H54 (cell line): ENCODE results near the gene SH2B3.
"Not testable (repeated sequence)": the region's sequence is repeated elsewhere in the genome, so short reads cannot be mapped to it uniquely, and the experiment has no call there.

Experiments
- DNase-seq: peaks from one replicate; pipeline ENCODE4 v3.0.0; 2011; ENCODE audit warnings: low spot score, mixed read lengths; ENCODE audit not compliant: insufficient read length
- FAIRE-seq: peaks from 3 replicates; lab custom pipeline; 2011; peaks lifted over from hg19 to GRCh38; lab: Jason Lieb, UNC
- POLR2A ChIP-seq: IDR thresholded peaks from 2 replicates; pipeline ENCODE4 v1.6.1; 2011; ENCODE audit warnings: low read depth, mild to moderate bottlenecking, low read length

SH2B3 gene

GRCh38 chr12:111454311-111454710 is 48.6 kb downstream of the SH2B3 start:
- FAIRE-seq (no peak), DNase-seq (no peak)
- TF ChIP-seq POLR2A, result no peak

GRCh38 chr12:111454716-111455447 is 49.2 kb downstream of the SH2B3 start:
- no peak for DNase-seq
- TF ChIP-seq POLR2A, result no peak
- no peak for FAIRE-seq

- FAIRE-seq (peak; percentile 23), DNase-seq (peak; percentile 50)
- no peak for TF ChIP-seq POLR2A
Observed at GRCh38 chr12:111455448-111456320, 50.0 kb downstream of the SH2B3 start.

GRCh38 chr12:111457071-111457470 is 51.3 kb downstream of the SH2B3 start:
- FAIRE-seq (no peak), DNase-seq (no peak)
- TF ChIP-seq POLR2A, result no peak

GRCh38 chr12:111457577-111457976 is 51.9 kb downstream of the SH2B3 start:
- no peak for FAIRE-seq
- DNase-seq, result no peak
- no peak for TF ChIP-seq POLR2A

GRCh38 chr12:111458546-111459172 is 52.9 kb downstream of the SH2B3 start:
- TF ChIP-seq POLR2A, result no peak
- no peak for FAIRE-seq

GRCh38 chr12:111460111-111460510 is 54.4 kb downstream of the SH2B3 start:
- not testable (repeated sequence) for FAIRE-seq, DNase-seq

More at GRCh38 chr12:111458546-111459172, 52.9 kb downstream of the SH2B3 start:
- no peak for DNase-seq

GRCh38 chr12:111462210-111462769 is 56.6 kb downstream of the SH2B3 start:
- DNase-seq, result no peak
- TF ChIP-seq POLR2A, result no peak
- no peak for FAIRE-seq

- TF ChIP-seq POLR2A, result no peak
- FAIRE-seq, result peak; percentile 11
- DNase-seq, result no peak
Observed at GRCh38 chr12:111467092-111467856, 61.6 kb downstream of the SH2B3 start.

GRCh38 chr12:111467857-111468241 is 62.1 kb downstream of the SH2B3 start:
- FAIRE-seq (peak; percentile 87), DNase-seq (no peak)
- TF ChIP-seq POLR2A, result no peak

GRCh38 chr12:111469401-111469800 is 63.7 kb downstream of the SH2B3 start:
- DNase-seq (no peak), FAIRE-seq (peak; percentile 15)
- TF ChIP-seq POLR2A, result no peak

- no peak for DNase-seq
- no peak for FAIRE-seq
- no peak for TF ChIP-seq POLR2A
Observed at GRCh38 chr12:111471236-111471635, 65.5 kb downstream of the SH2B3 start.

GRCh38 chr12:111482462-111482861 is 76.7 kb downstream of the SH2B3 start:
- no peak for FAIRE-seq
- TF ChIP-seq POLR2A, result no peak

GRCh38 chr12:111488271-111488670 is 82.5 kb downstream of the SH2B3 start:
- no peak for DNase-seq
- no peak for FAIRE-seq
- TF ChIP-seq POLR2A, result no peak

More at GRCh38 chr12:111482462-111482861, 76.7 kb downstream of the SH2B3 start:
- no peak for DNase-seq
